Measurements from ENCODE around the gene SNAI1.
"Not testable (repeated sequence)": the region's sequence is repeated elsewhere in the genome, so short reads cannot be mapped to it uniquely, and the experiment has no call there.

Gene SNAI1

DNA sequence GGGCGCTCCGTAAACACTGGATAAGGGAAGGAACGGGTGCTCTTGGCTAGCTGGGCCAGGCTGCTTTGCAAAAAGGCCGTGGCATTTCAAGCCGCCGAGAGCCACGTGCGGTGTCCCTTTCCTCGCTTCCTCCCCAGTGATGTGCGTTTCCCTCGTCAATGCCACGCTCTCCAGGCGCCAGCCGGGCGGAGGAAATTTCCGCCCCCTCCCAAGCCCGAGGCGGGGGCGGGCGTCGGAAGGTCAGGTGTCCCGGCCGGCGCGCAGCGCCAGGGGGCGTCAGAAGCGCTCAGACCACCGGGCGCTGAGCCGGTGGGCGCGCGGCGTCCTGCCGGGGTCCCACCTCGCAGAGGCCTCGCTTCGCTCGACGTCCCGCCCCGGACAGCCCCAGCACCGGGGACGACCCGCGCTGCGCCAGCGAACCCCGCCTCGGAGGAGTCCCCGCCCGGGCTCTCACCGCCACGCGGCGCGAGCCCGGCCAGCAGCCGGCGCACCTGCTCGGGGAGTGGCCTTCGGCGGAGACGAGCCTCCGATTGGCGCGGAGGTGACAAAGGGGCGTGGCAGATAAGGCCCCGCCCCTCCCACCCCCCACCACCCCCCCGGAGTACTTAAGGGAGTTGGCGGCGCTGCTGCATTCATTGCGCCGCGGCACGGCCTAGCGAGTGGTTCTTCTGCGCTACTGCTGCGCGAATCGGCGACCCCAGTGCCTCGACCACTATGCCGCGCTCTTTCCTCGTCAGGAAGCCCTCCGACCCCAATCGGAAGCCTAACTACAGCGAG, at the start of gene SNAI1:
Gene SNAI1, plus strand, starts transcription at position 635 of the 777 bp plus-strand sequence. Its CDS starts 80 bp downstream, at position 715.
- peak; percentile 89 for DNase-seq

DNA sequence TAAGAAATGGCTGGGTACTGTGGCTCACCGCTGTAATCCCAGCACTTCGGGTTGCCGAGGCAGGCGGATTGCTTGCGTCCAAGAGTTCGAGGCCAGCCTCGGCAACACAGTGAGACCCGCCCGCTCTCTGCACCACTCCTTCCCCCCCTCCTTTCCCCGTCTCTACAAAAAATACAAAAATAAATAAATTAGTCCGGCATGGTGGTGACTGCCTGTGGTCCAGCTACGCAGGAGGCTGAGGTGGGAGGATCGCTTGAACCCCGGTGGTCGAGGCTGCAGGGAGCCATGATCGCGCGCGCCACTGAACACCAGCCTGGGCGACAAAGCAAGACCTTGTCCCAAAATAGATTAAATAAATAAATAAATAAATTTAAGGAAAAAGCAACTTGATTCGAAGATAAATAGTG, 47.0 kb upstream of the SNAI1 start:
- DNase-seq: no peak

- peak; percentile 95 for DNase-seq
Observed at GRCh38 chr20:49936153-49937026, 46.4 kb upstream of the SNAI1 start, which contains the start of gene RNF114. TSS of gene RNF114 (plus strand) at chr20:49936397. CDS start at chr20:49936413, 16 bp downstream.

- no peak for DNase-seq
Observed at GRCh38 chr20:49937027-49937929, 45.5 kb upstream of the SNAI1 start.

- no peak for DNase-seq
Observed at GRCh38 chr20:49938173-49939163, 44.3 kb upstream of the SNAI1 start.

DNA sequence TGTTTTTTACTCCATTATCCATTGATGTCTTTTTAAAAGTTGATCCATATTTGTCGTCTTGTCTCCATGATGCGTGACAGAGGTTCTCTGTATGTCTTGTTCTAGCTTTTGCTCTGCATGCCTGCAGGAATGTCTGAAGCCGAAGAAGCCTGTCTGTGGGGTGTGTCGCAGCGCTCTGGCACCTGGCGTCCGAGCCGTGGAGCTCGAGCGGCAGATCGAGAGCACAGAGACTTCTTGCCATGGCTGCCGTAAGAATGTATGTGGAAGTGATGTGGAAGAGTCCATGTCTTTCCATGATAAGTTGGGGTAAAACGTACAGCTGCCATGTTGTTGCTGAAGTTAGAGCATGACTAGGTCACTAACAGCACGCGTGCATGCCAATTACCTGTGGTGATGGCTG, 41.3 kb upstream of the SNAI1 start:
- DNase-seq: no peak

DNA sequence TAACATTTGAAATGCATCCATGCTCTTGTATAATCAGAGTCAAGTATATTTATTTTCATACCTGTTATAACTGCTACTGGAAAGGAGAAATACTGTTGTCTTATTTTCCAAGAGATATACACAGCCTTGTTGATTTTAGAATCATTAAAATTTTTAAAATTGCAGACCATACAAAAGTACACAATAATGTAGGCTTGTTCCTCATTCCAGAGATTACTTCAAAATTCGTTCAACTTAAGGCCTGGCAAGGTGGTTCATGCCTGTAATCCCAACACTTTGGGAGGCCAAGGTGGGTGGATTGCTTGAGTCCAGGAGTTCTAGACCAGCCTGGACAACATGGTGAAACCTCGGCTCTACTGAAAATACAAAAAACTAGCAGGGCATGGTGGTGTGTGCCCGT, 40.5 kb upstream of the SNAI1 start:
- no peak for DNase-seq

- DNase-seq: no peak
Observed at GRCh38 chr20:49942942-49943341, 39.8 kb upstream of the SNAI1 start.

- DNase-seq: no peak
Observed at GRCh38 chr20:49945306-49945700, 37.5 kb upstream of the SNAI1 start.

DNA sequence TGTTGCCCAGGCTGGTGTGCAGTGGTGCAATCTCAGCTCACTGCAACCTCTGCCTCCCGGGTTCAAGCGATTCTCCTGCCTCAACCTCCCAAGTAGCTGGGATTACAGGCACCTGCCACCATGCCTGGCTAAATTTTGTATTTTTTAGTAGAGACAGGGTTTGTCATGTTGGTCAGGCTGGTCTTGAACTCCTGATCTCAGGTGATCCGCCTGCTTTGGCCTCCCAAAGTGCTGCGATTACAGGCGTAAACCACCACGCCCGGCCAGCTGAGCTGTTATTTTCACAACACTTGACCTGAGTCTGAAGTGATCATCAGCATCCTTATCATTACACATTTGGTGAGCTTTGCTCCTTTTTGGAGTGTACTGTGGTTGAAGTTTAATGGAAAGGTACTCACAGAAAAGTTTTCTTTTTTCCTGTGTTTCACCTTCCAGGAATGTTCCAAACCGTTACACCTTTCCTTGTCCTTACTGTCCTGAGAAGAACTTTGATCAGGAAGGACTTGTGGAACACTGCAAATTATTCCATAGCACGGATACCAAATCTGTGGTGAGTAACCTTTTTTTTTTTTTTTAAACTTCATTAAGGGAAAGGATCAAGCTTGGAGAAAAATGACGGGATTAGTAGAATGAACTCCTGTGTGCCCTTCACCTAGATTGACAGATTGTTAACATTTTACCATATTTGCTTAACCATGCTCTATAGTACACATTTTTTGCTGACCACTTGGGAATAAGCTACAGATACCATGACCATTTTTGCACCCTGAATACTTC, 36.9 kb upstream of the SNAI1 start:
- no peak for DNase-seq

DNA sequence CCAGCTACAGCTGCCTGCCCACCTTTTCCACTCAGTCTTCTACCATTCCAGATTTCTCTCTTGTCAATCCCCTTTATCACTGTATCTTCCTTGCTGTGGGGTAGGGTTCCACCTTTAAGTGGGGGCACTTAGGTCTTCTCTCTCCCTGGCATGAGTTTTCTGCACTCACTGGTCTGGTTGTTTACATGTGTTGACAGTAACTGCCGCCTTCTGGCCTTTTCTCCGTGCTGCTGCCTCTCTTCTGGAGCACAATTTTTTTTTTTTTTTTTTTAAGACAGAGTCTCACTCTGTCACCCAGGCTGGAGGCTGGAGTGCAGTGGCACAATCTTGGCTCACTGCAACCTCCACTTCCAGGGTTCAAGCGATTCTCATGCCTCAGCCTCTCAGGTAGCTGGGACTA, 34.6 kb upstream of the SNAI1 start:
- no peak for DNase-seq

DNA sequence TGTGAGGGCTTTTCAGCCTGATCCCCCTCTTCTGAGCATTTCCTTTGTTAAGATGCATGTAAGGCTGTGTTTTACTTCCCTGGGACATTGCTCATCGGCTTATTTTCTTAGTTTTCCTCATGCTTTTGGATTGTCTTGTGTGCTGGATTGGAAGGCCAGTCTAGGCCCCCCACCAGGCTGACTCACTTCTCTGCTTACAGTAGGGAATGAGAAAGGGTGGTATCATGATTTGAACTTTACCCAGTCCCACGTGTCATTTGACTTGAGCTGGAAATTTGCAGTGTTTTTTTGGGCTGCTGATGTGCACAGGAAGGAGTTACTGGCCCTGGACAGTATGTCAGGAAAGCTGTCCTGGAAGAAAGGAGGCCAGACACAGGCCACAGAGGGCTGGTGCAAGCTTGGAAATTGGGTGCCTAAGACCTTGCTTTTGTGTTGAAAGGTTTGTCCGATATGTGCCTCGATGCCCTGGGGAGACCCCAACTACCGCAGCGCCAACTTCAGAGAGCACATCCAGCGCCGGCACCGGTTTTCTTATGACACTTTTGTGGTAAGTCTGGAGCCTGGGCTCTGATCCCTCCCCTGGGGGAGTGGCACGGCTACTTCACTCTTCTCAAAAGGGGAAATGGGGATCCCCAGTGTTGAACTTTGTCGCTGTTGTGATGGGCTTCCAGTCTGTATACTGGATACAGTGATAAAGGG, 33.8 kb upstream of the SNAI1 start:
- DNase-seq: no peak

- DNase-seq: no peak
Observed at GRCh38 chr20:49951151-49951550, 31.6 kb upstream of the SNAI1 start.

DNA sequence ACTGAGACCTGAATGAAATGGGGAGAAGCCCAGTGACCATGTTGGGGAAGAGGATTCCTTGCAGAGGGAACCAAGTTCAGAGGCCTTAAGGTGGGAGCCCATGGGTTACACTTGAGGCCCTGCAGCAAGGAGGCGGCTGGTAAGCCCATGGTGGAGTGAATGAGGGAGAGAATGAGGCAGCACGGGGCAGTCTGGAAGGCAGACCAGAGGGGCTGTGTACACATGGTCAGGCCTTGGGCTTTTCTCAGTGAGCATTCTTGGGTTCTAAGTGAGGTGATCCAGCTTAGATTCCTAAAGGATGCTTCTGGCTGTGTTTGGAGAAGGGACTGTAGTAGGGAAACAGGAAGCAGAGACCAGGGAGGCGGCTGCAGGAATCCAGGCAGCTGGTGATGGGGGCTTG, 27.6 kb upstream of the SNAI1 start:
- DNase-seq: no peak

- not testable (repeated sequence) for DNase-seq
Observed at GRCh38 chr20:49955830-49956396, 26.9 kb upstream of the SNAI1 start.

DNA sequence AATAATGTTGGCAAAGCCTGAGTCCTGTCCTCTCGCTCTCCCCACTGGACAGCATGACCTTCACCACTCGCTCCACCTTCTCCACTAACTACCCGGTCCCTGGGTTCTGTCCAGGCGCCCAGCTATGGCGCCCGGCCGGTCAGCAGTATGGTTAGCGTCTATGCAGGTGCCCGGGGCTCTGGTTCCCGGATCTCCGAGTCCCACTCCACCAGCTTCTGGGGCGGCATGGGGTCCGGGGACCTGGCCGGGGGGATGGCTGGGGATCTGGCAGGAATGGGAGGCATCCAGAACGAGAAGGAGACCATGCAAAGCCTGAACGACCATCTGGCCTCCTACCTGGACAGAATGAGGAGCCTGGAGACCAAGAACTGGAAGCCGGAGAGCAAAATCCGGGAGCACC, 26.1 kb upstream of the SNAI1 start:
- DNase-seq: no peak

GRCh38 chr20:49957089-49957938, 25.5 kb upstream of the SNAI1 start:
- not testable (repeated sequence) for DNase-seq

GRCh38 chr20:49961413-49961812, 21.4 kb upstream of the SNAI1 start:
- no peak for DNase-seq
